GM12801 (cell line): ENCODE data around the gene ERAL1.

Experiments used
- CTCF ChIP-seq: IDR thresholded peaks from one replicate; pipeline ENCODE4 v1.5.1; 2011; ENCODE audit warnings: control low read depth; ENCODE audit not compliant: insufficient read length; ENCODE audit errors: extremely low read depth

ERAL1 gene

GRCh38 chr17:28906706-28907438 is 52.1 kb downstream of the ERAL1 start:
- no peak for TF ChIP-seq CTCF

GRCh38 chr17:28907709-28908475 is 53.1 kb downstream of the ERAL1 start:
- no peak for TF ChIP-seq CTCF

- TF ChIP-seq CTCF, result no peak
These were observed 53.9 kb downstream of the ERAL1 start for GRCh38 chr17:28908640-28909167.

- TF ChIP-seq CTCF, result no peak
These were observed 55.7 kb downstream of the ERAL1 start for GRCh38 chr17:28910534-28910933.
